Transverse colon (tissue), 4 donors: ENCODE measurements around the gene RERG. TPM values are rescaled to one million over a fixed set of nuclear protein-coding genes. Genes with fewer than 3 reads are reported as not detected.
"Not testable (repeated sequence)": the region's sequence is repeated elsewhere in the genome, so short reads cannot be mapped to it uniquely, and the experiment has no call there.

Source experiments
- DNase-seq: peaks from one replicate; pipeline ENCODE4 v3.0.0-alpha.2; 2019
- H3K27ac ChIP-seq, 4 donors: fragments of 200-600 bp; sonication (generic); 2 replicates each; pipeline ENCODE4 v1.5.1; 2016 to 2018; ENCODE audit warnings: inconsistent platforms in 4 of 4
- H3K27me3 ChIP-seq: fragments of 200-600 bp; sonication (generic); 2 replicates; pipeline ENCODE4 v1.5.1; 2017; ENCODE audit warnings: inconsistent platforms
- H3K36me3 ChIP-seq, 4 donors: fragments of 200-600 bp; sonication (generic); 2 replicates each; pipeline ENCODE4 v1.5.1; 2017 to 2019; ENCODE audit warnings: inconsistent platforms in 4 of 4
- H3K4me1 ChIP-seq, 4 donors: fragments of 200-600 bp; sonication (generic); 2 replicates each; pipeline ENCODE4 v1.5.1; 2017 to 2020; ENCODE audit warnings: inconsistent platforms in 4 of 4
- H3K4me3 ChIP-seq, 4 donors: fragments of 200-600 bp; sonication (generic); 1 replicate in 1 of 4; 2 replicates in 3 of 4; pipeline versions ENCODE4 v1.5.1 to v1.6.1; 2017 to 2019; ENCODE audit warnings: inconsistent platforms in 4 of 4
- H3K9me3 ChIP-seq, 2 donors: fragments of 200-600 bp; sonication (generic); 2 replicates each; pipeline ENCODE4 v1.5.1; 2017 to 2019; ENCODE audit warnings: inconsistent platforms in 2 of 2
- CTCF ChIP-seq, 5 experiments: fragments of 200-600 bp in 3 of 5; fragments of 450-650 bp in 2 of 5; sonication (generic) in 3 of 5; IDR thresholded peaks; 1 replicate in 2 of 5; 2 replicates in 3 of 5; pipeline ENCODE4 v1.5.1; 2016 to 2017; ENCODE audit warnings: antibody characterized with exemption in 5 of 5, inconsistent platforms in 3 of 5, mild to moderate bottlenecking in 2 of 5, moderate library complexity in 1 of 5
- EP300 ChIP-seq: sonication (generic); formaldehyde crosslinking; IDR thresholded peaks from one replicate; pipeline ENCODE4 v1.6.1; 2017; ENCODE audit warnings: antibody characterized with exemption, low read depth
- POLR2A ChIP-seq: fragments of 450-650 bp; IDR thresholded peaks from one replicate; pipeline ENCODE4 v1.6.1; 2016; ENCODE audit warnings: antibody characterized with exemption, mild to moderate bottlenecking, moderate library complexity
- POLR2AphosphoS5 ChIP-seq, 3 donors: sonication (generic); formaldehyde crosslinking; IDR thresholded peaks; one replicate each; pipeline ENCODE4 v1.6.1; 2016; ENCODE audit warnings: antibody characterized with exemption in 3 of 3
- WGBS, 2 donors: methylation state at CpG; one replicate each; pipeline ENCODE4 v1.1.5; 2018; ENCODE audit warnings: low coverage in 1 of 2; 5-methylcytosine and 5-hydroxymethylcytosine counted together
- in situ Hi-C, 4 donors: fragments of 200-750 bp; cut with MboI; loops; one replicate each; pipeline versions ENCODE4 v1.15.0 to v1.15.1; 2017; ENCODE audit warnings: low sequenced_read_pairs in 3 of 4, low pct_ligation_motif_present in 1 of 4, low pct_unique_long_range_greater_than_20kb in 1 of 4
- intact Hi-C: fragments of 100-400 bp; cut with DNase I; formaldehyde crosslinking; loops from one replicate; pipeline ENCODE4 v1.15.1; 2023; ENCODE audit warnings: low total_unique reads
- total RNA-seq, 4 donors: library from RNA; depleted of rRNA; stranded (reverse); fragments of >200 nt; gene quantifications; one replicate each; pipeline ENCODE4 v1.1.0, GENCODE V29; 2016

RERG gene
- total RNA-seq, 4 donors from 2014 or later: 3.6 to 12.6 (median 8.6) TPM

DNA sequence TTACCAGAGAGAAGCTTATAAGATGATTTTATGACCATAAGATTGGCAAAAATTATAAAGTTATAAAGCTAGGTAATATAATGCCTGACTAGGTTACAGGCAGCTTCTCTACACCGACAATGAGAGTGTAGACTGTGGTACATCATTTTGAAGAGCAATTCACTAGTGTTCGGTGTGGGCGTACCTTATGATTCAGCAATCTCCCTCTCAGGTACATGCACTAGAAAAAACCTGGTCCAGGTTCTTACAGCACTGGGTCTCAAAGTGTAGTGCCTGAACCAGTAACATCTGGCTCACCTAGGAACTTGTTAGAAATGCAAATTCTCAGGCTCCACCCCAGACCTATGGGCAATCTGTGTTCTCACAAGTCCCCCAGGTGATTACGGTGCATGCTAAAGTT is 106.7 kb downstream of the RERG start:
- Histone ChIP-seq H3K27ac (no peak overlapping the region), H3K4me1 (peaks cover 0 to 3% (median 0%) of the 10 kb centered on the region in 4 donors), H3K27me3 (no peaks in the 10 kb centered on the region), H3K36me3 (no peaks in the 10 kb centered on the region), H3K9me3 (no peaks in the 10 kb centered on the region), H3K4me3 (no peak overlapping the region)
- 86 to 89% methylated on average over 3 to 4 of the region's 4 CpGs for WGBS, 2 donors
- intact Hi-C loops: no loop called here
- DNase-seq: no peak
- in situ Hi-C loops: no loop called here
- TF ChIP-seq CTCF (IDR thresholded peaks at IDR 0.05) (no peak), POLR2AphosphoS5 (IDR thresholded peaks at IDR 0.05) (no peak), EP300 (no peak), POLR2A (no peak)

DNA sequence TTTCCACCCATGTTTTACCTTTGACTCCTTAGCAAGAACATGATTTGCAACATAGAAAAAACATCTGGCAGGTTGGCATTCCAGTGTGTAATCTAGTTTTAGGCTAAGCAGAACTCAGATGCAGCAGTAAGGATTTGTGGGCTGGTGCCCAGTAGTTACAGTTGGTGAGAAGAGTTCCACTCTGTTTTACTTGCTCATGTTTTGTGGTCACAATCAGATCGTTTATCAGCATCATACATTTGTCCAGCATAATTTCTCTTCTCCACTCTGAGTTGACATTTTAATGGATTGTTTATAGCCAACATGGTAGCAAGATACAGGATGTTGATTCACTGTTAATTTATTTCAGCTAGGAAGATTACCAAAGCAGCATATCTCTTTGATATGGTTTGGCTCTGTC is 128.4 kb downstream of the RERG start:
- 17 to 18% methylated on average over 1 of the region's 1 CpG for WGBS, 2 donors
- no peak for DNase-seq
- TF ChIP-seq POLR2A (no peak), CTCF (IDR thresholded peaks at IDR 0.05) (no peak), POLR2AphosphoS5 (IDR thresholded peaks at IDR 0.05) (no peak), EP300 (no peak)
- Histone ChIP-seq H3K9me3 (no peaks in the 10 kb centered on the region), H3K4me3 (no peak overlapping the region), H3K27me3 (no peaks in the 10 kb centered on the region), H3K4me1 (no peaks in the 10 kb centered on the region), H3K27ac (no peak overlapping the region), H3K36me3 (no peaks in the 10 kb centered on the region)
- intact Hi-C loops (no loop called here), in situ Hi-C loops (no loop called here)

GRCh38 chr12:15090441-15090840 is 130.8 kb downstream of the RERG start:
- no peaks in the 10 kb centered on the region for H3K4me1 ChIP-seq
- H3K4me3 ChIP-seq: no peak overlapping the region
- in situ Hi-C loops (no loop called here), intact Hi-C loops (no loop called here)
- no peaks in the 10 kb centered on the region for H3K27me3 ChIP-seq
- DNase-seq: no peak
- TF ChIP-seq POLR2A: no peak
- no peaks in the 10 kb centered on the region for H3K9me3 ChIP-seq
- H3K27ac ChIP-seq: no peak overlapping the region
- 67 to 74% methylated on average over 2 of the region's 2 CpGs for WGBS, 2 donors
- H3K36me3 ChIP-seq: no peaks in the 10 kb centered on the region

DNA sequence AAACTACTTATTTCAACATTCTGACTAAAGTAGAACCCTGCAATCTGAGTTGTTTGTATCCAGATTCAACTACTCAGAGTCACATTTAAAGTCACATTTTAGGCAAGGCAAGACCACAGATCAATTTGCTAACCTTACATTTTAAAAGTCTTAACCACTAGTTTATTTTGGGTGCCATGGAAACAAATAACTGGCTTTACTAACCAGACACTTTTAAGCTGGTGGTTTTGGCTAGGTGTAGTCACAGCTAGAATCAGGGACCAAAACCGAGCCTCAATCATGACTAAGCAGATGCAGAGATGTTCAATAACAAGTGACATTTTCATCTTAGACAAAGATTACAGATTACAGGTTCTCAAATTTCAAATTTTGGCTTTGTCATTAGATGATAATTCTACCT is 133.1 kb downstream of the RERG start:
- H3K9me3 ChIP-seq: no peaks in the 10 kb centered on the region
- intact Hi-C loops: no loop called here
- 55% methylated on average over 1 of the region's 1 CpG; no CpG with 5 or more reads in 1 of the 2 donors for WGBS, 2 donors

DNA sequence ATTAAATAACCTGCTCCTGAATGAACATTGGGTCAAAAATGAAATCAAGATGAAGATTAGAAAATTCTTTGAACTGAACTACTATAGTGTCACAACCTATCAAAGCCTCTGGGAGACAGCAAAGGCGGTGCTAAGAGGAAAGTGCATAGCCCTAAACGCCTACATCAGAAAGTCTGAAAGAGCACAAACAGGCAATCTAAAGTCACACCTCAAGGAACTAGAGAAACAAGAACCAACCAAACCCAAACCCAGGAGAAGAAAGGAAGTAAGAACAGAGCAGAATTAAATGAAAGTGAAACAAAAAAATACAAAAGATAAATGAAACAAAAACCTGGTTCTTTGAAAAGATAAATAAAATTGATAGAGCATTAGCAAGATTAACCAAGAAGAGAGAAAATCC is 143.5 kb downstream of the RERG start:
- H3K27ac ChIP-seq, DNase-seq, H3K4me3 ChIP-seq, H3K36me3 ChIP-seq, in situ Hi-C loops, H3K27me3 ChIP-seq, H3K9me3 ChIP-seq, intact Hi-C loops, H3K4me1 ChIP-seq: not testable (repeated sequence)
- WGBS, 2 donors: 41 to 74% methylated on average over 2 of the region's 2 CpGs

More for the DNA sequence above, 133.1 kb downstream of the RERG start:
- H3K36me3 ChIP-seq: no peaks in the 10 kb centered on the region
- in situ Hi-C loops: no loop called here
- H3K27ac ChIP-seq: no peak overlapping the region
- H3K27me3 ChIP-seq: no peaks in the 10 kb centered on the region
- no peak for DNase-seq
- H3K4me3 ChIP-seq: no peak overlapping the region
- no peaks in the 10 kb centered on the region for H3K4me1 ChIP-seq
- TF ChIP-seq POLR2A: no peak
- TF ChIP-seq POLR2AphosphoS5 (IDR thresholded peaks at IDR 0.05): no peak
- no peak for TF ChIP-seq EP300
- TF ChIP-seq CTCF (IDR thresholded peaks at IDR 0.05): no peak
